Hepatocyte (in vitro differentiated cells): ENCODE results near the gene PDE3B.

Experiments
- EZH2 ChIP-seq: fragments of 200-600 bp; sonication (generic); IDR thresholded peaks from 2 replicates; pipeline ENCODE4 v1.6.1; 2016; ENCODE audit warnings: antibody characterized with exemption, mild to moderate bottlenecking, borderline replicate concordance
- TF ChIP-seq, protein P1 (sequence below): fragments of 200-600 bp; sonication (generic); IDR thresholded peaks from 2 replicates; pipeline ENCODE4 v1.5.1; 2016; ENCODE audit warnings: antibody characterized with exemption, mild to moderate bottlenecking; ENCODE audit not compliant: poor library complexity

GRCh38 chr11:14725150-14725549, 81.5 kb downstream of the PDE3B start:
- TF ChIP-seq, protein P1, sequence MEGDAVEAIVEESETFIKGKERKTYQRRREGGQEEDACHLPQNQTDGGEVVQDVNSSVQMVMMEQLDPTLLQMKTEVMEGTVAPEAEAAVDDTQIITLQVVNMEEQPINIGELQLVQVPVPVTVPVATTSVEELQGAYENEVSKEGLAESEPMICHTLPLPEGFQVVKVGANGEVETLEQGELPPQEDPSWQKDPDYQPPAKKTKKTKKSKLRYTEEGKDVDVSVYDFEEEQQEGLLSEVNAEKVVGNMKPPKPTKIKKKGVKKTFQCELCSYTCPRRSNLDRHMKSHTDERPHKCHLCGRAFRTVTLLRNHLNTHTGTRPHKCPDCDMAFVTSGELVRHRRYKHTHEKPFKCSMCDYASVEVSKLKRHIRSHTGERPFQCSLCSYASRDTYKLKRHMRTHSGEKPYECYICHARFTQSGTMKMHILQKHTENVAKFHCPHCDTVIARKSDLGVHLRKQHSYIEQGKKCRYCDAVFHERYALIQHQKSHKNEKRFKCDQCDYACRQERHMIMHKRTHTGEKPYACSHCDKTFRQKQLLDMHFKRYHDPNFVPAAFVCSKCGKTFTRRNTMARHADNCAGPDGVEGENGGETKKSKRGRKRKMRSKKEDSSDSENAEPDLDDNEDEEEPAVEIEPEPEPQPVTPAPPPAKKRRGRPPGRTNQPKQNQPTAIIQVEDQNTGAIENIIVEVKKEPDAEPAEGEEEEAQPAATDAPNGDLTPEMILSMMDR: no peak
- TF ChIP-seq EZH2: no peak
